ENCODE data around the gene BICRA.
"Not testable (repeated sequence)": the region's sequence is repeated elsewhere in the genome, so short reads cannot be mapped to it uniquely, and the experiment has no call there.

The BICRA gene

DNA sequence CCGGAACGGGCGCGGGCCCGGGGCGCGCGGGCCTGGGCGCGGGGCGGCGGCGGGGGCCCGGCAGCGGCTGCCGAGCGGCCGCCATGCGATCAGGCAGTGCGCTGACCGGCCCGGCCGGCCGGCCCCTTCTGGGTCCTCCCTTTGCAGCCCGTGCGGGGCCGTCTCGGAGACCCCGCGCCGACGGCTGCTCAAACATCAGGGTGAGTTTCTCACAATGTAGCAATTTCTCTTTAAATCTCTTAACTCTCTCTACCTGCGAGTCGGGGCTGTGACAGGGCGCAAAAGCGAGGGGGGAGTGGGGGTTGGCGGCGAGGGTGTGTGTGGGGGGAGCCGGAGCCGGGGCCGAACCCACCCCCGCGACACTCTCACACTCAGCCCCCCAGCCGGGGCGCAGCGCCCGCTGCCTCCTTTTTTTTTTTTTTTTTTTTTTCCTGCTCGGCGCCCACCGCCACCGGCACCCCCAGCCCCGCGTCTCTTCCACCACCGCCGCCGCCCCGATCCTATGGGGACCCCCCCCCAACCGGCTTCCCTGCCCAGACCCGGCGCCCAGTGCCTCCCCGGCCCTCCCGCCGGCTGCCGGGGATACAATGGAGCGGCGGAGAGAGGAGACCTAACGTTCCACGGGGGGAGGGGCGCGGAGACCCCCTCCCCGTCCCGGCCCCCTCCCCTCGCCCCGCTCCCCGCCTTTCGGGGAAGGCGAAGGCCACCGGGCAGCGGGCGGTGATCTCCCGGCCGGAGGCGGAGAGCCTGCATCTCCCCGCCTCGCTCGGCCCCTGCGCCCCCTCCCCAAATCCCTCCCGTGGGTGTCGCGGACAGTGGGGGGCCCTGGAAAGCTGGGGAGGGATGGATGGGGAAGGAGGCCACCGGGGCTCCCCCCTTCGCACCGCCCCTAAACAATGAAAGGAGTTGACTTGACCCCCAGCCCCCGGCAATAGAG lies at the start of gene BICRA:
Gene BICRA, plus strand, starts transcription at position 166 of the 937 bp plus-strand sequence. CDS start 64,441 bp downstream, outside the sequence.
- DNase-seq = peak; percentile 47 to 73

DNA sequence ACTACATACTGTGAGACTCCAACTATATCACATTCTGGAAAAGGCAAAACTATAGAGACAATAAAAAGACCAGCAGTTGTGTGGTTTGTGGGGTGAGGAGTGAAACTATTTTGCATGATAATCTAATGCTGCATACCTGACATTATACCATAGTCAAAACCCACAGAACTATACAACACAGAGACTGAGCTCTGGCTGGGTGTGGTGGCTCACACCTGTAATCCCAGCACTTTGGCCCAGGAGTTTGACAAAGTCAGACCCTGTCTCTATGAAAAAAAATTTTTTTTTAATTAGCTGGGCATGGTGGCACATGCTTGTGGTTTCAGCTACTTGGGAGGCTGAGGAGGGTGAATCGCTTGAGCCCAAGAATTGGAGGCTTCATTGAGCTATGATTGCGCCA lies 47.9 kb upstream of the BICRA start:
- DNase-seq = no peak

- DNase-seq = no peak
Observed at GRCh38 chr19:47561440-47562057, 47.4 kb upstream of the BICRA start.

- no peak for DNase-seq
Observed at GRCh38 chr19:47564081-47564480, 44.9 kb upstream of the BICRA start.

DNA sequence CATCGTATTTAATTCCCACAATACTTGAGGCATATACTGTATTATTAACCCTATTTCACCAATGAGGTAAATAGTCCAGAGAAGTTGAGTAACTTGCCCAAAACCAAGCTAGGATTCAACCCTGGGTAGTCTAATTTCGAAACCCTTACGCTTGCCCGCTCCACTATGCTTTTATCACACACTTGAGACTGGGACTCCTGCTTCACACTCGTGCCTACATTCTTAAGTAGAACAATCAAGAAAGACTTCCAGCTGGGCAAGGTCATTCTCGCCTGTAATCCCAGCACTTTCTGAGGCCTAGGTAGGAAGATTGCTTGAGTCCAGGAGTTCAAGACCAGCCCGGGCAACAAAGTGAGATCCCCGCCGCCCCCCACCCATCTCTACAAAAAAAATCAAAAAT lies 39.6 kb upstream of the BICRA start:
- DNase-seq = no peak

DNA sequence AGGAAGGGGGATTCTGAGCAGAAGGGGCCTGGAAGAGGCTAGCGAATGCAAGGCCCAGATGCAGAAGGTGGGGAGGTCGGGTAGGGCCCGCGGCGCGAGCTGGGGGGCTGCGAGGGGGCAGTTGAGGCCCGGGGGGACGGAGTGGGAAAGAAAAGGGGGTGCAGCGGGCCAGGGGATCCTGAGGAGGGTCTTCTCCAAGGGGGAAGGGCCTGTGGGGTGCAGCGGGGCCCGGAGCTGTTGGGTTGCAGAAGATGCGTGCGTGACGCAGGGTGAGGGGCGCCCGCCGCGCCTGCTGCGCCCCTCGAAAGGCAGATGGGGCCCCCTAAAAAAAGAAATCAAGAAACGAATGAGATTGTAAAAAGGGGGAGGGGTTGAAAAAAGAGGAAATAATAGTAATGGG lies 36.3 kb upstream of the BICRA start:
- no peak for DNase-seq

DNA sequence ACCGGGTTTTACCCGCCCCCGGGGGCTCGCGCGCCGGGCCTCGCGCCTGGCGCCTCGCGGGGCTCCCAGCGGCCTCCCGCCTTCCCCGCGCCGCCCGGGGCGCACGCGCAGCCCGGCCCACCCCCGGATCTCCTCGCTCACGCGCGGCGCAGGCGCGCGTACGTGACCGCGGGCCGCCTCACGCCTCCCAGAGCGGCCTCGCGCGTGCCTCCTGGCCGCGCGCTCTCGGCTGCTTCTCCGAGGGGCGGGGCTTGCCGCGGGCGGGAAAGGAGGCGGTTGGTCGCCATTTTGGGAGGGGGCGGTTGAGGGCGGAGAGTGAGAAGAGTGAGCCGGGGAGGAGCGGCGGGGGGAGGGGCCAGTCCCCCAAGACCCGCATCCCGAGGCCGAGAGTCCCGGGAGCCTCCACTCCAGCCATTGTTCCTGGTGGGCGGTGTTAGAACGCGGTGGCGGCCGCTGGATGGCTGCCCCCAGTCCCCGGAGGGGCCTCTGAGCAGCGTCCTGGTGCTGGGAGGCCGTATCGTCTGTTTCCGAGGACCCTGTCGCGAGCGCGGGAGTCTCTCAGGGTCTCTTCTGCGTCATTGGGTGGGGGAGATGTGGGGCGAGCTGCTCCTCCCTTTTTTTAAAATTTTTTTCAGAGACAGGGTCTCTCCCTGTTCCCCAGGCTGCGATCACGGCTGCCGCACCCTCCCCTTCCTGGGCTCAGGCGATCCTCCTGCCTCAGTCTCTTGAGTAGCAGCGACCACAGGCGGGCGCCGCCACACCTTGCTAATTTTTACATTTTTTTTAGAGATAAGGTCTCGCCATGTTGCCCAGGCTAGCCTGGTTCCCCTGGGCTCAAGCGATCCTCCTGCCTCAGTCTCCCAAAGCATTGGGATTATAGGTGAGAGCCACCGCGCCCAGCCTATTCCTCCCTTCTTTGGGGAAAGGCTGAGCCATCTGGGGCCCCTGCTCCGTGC lies 35.6 kb upstream of the BICRA start, which contains the start of gene ZNF541:
Gene ZNF541, minus strand, starts transcription at position 78 of the 956 bp plus-strand sequence. CDS start 17,292 bp downstream, outside the sequence.
- DNase-seq = no peak

GRCh38 chr19:47580397-47580796 lies 28.5 kb upstream of the BICRA start:
- DNase-seq = no peak

- no peak for DNase-seq
Observed at GRCh38 chr19:47581605-47582319, 27.2 kb upstream of the BICRA start.

DNA sequence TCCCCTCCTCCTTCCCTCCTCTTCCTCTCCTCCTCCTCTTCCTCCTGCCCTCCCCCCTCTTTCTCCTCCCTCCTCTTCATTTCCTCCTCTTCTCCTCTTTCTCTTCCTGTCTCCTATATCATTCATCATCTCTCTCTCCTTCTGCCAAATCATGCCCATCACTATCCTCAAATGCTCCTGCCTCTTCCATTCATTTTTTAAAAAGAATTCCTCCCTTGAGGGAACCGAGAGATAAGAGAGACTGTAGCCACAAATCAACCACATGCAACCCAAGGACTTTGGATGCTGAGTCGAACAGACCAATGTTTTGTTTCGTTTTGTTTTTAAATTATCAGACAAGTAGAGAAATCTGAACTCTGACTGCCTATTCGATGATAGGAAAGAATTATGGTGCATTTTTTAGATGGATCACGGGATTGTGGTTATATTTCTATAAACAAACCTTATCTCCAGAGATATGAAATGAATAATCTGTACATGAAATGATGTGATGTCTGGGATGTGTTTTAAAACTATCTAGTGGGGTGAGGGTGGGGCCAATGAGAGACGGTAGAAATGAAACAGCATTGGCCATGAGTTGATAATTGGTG lies 26.5 kb upstream of the BICRA start:
- DNase-seq = no peak

DNA sequence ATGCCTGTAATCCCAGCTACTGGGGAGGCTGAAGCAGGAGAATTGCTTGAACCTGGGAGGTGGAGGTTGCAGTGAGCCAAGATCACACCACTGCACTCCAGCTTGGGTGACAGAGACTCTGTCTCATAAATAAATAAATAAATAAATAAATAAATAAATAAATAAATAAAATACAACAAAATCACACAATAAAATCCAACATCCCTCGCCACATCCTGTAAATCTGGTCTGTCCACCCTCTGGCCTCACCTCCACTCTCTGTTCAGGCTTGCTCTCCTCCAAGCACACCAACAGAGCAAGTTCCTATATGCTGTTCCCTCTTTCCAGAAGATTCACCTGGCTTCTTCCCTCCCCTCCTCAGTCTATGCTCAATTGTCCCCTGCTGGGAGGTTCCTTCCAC lies 25.8 kb upstream of the BICRA start:
- not testable (repeated sequence) for DNase-seq

DNA sequence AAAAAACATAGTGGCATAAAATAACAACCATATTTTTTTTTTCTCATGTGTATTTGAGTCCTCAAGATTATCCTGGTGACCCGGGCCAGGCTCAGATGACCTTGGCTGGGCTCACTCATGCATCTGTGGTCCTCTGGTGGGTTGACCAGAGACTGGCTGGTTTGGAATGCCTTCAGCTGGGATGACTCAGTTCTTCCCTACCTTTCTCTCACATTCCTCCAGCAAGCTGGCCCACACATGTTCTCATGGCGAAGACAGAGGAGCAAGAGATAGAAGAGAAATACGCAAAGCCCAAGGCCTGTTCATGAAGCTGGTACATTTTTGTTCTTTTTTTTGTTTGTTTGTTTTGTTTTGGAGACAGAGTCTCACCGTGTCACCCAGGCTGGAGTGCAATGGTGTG lies 21.6 kb upstream of the BICRA start:
- DNase-seq = no peak

DNA sequence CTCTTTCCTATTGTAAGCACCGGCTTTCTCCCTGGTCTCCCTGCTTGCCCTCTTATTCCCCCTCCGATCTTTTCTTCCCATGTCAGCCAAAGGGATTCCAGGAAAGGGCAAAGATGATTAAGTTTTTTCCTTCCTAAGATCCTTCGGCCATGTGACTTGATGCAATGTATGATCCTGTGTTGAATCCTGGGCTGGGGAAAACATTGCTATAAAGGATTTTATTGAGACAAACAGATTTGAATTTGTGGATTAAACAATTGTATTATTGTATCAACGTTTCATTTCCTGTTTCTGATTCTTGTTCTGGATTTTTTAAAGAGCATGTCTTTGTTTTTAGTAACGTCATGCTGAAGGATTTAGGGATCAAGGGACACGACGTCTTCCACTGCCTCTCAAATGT lies 19.1 kb upstream of the BICRA start:
- DNase-seq = no peak

DNA sequence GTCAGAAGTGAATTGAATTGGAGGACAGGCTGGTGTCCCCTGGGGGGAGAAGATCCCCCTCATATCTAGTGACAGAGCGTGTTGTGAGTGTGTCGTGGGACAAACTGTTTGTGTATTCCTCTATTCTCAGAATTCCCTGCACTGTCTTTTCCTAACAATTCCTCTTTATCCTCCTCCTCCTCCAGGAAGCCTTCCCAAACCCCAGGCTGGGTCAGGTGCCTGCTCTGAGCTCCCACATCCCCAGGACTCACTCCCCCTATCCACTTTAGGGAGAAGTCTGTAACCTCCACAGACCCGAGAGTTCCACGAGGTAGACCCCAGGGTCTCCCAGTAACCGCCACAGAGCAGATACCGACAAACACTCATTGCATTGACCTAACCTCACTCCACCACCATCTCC lies 15.1 kb upstream of the BICRA start:
- no peak for DNase-seq

DNA sequence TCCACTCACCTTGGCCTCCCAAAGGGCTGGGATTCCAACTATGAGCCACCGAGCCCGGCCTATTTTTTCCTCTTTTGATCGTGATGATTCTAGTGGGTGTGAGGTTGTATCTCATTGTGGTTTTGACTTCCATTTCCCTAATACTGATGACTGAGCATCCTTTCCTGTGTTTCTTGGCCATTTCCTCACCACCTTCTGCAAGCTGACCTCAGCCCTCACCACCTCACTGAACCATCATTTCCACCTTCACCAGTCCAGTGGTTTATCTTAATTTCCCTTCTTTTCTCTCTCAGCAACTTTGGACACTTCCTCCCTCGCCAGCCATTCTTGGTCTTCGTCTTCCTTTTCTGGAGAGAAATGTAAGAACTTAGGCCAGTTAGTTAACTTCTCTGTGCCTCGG lies 13.0 kb upstream of the BICRA start:
- DNase-seq = no peak

- DNase-seq = no peak
Observed at GRCh38 chr19:47598407-47599349, 10.3 kb upstream of the BICRA start.

GRCh38 chr19:47599671-47600245 lies 9.2 kb upstream of the BICRA start:
- not testable (repeated sequence) for DNase-seq

DNA sequence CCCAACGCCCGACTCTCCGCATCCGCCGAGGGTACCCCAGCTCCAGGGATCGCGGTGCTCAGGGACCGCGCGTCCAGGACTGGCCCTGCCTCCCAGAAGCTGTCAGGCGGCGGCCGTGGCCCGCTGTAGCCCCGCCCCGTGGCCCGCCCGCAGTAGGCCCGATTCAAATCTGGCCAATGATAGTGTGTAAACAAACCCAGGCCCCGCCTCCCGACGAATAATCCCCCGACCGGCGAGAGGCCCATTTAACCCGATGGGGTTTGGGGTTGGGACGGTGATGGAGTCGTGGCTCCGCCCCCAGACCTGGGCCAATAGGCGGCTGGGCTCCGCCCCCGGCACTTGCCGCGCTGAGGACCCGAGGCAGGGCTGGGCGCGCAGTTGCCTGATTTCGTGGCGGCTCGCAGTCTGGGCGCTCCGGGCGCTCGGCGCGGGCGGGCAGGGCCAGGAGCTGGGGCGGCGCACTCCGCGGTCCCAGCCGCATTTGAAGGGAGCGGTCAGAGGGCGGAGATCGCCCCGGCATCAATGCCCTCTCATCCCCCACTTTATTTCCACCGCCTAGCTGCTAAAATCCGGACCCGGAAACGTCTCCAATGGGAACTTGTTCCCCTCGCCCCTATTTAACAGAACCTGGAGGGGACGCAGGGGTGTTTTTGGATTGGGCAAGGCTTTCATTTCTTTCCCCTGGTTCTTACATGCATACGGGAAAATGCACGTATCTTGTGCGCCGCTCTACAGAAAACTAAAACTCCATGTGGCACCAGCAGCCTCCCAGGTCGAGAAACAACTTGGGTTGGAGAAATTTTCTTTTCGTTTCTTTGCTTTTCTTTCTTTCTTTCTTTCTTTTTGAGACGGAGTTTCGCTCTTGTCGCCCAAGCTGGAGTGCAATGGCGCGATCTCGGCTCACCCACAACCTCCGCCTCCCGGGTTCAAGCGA lies 8.4 kb upstream of the BICRA start:
- peak; percentile 99 to 100 for DNase-seq

Measured in NCI-H187 (cell line).